GM18502 (cell line): ENCODE data around the gene CASP10.
"Not testable (repeated sequence)": the region's sequence is repeated elsewhere in the genome, so short reads cannot be mapped to it uniquely, and the experiment has no call there.

ENCODE experiments used
- ATAC-seq: cut with Tn5 transposase; IDR thresholded peaks from one replicate; pipeline ENCODE4 v1.9.1; 2021; ENCODE audit warnings: mild to moderate bottlenecking; ENCODE audit not compliant: unreplicated experiment, poor library complexity

CASP10 gene

GRCh38 chr2:201152999-201153815 lies 29.7 kb upstream of the CASP10 start:
- ATAC-seq = no peak

GRCh38 chr2:201154615-201155399 lies 28.1 kb upstream of the CASP10 start:
- no peak for ATAC-seq

- no peak for ATAC-seq
Observed at GRCh38 chr2:201156036-201156435, 26.9 kb upstream of the CASP10 start.

DNA sequence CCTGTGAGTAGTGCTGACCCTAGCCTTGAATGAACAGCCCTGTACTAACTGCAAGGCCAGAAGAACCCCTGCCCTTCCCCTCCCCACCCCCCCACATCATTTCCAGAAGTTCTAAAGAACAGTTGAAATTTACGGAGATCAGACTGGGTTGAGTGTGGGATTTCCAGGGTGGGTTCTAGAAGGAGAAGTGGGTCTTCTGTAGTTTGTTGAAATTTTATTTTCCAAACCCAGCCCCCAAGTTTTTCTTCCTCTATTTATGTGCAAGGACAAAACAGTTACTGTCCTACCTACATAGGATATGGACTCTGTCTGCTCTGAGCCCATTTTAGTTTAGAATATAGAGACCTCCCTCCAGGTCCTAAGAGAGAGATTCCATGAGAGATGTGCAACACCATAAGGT lies 26.3 kb upstream of the CASP10 start:
- no peak for ATAC-seq

GRCh38 chr2:201157694-201158093 lies 25.2 kb upstream of the CASP10 start:
- peak; percentile 25 for ATAC-seq

DNA sequence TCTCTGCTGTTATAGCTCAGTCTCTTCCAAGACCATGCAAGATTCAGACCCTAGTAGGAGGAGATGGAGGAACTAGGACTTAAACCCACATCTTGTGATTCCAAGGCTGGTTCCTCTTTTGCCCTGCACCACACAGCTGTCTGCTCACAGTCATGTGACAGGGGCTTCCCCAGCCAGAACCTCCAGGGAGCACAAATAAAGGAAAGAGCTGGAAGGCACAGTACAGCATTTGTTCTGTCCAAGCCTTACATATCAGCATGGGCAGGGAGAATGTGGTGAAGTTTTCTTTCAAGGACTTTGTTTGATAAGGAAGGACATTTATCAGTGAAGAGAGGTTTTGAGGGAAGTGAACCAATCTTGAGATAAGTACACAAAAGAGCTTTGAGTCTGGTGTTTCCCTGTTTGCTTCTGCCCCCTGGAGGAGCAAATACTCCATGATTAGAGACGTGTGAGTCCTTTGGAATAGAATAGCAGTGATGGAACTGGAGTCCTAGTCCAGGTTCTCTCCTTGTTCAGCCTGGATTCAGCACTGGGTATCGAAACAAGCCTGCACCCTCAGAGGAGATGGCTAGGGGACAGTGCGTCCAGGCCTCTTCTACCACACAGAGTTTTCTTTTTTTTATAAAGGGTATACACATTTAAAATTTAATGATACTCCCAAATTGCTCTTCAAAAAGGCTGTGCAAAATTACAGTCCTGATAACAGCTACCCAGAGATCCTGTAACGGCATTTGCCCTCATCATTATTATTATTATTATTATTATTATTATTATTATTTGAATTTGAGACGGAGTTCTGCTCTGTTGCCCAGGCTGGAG lies 24.6 kb upstream of the CASP10 start:
- peak; percentile 98 for ATAC-seq

- ATAC-seq = no peak
Observed at GRCh38 chr2:201164166-201164565, 18.8 kb upstream of the CASP10 start.

DNA sequence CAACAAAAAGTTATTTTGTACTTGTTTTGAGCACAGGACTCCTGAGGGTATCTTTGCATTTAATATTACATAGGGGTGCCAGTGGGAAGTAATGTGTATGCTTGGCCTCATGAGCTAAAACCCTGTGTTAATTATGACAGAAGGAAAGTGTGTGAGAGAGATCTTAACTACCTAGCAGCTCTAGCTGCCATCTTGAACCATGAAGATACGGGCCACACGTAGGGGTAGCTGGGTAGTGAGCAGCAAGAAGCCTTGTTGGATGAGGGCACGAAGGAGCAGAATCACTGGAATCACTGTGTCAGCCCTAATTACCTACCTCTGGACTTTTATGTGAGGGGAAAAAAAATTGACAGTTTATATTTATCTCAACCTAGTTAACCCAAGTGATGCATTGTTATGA lies 15.4 kb upstream of the CASP10 start:
- ATAC-seq = no peak

- ATAC-seq = not testable (repeated sequence)
Observed at GRCh38 chr2:201168496-201168895, 14.4 kb upstream of the CASP10 start.

GRCh38 chr2:201171259-201171814 lies 11.6 kb upstream of the CASP10 start:
- no peak for ATAC-seq

DNA sequence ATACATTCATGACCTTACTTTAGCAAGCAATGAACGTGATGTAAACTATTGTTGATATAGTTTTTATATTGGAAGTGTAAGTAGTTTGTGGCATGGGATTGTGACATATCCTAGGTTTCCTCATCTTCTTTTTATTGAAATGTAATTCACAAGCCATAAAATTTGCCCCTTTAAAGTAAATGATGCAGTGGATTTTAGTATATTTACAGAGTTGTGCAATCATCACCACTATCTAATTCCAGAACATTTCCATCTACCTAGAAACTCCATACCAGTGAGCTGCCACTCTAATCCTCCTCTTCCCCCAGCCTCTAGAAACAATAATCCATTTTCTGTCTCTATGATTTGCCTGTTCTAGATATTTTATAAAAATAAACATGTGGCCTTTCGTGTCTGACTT lies 10.7 kb upstream of the CASP10 start:
- no peak for ATAC-seq

DNA sequence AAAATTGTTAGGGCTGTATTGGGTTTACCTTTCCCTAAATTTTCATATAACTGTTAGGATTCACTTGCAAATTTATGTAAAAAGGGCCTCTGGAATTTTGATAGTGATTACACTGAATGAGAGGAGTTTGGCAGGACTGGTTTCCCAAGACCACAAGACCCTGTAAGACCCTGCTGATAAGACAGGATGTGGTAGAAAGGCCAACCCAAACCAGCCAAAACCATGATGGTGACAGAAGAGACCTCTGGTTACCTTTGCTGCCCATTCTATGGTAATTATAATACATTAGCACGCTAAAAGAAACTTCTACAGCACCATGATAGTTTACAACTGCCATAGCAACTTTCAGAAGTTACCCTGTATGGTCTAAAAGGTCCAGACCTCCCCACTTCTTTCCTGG lies 8.3 kb upstream of the CASP10 start:
- no peak for ATAC-seq

DNA sequence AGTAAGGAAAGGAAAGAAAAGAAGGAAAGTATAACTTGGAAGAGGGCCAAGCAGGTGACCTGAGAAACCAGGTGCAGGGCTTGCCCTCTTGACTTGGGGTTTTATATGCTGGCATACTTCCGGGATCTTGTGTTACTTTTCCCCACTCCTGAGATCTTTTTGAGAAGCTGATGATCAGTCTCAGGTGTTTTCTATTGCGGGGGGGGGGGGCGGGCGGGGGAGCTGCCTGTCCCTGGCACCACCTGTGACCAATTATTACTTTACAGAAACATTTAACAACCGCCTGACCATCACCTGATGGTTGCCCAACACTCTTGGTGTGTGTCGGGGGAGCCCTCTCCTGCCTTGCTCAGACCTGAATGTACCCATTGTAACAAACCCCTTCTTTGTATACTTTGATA lies 6.9 kb upstream of the CASP10 start:
- no peak for ATAC-seq

DNA sequence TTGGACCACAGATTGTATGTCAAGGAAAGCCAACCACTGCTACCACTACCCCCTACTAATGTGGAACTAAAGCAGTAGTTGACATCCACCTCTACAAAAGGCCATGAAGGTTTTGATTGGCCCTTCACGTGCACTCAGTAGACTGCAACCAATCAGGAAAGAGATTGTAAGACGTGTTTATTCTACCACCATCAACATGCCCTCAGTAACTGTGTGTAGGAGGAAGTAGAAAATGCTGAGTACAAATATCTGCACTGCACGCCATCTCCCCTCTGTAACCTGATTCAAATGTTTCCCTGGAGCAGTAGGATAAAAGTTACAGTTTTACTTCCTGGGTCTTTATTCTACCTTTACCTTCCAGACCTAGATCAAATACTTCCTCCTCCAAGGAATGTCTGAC lies 2.9 kb upstream of the CASP10 start:
- no peak for ATAC-seq

DNA sequence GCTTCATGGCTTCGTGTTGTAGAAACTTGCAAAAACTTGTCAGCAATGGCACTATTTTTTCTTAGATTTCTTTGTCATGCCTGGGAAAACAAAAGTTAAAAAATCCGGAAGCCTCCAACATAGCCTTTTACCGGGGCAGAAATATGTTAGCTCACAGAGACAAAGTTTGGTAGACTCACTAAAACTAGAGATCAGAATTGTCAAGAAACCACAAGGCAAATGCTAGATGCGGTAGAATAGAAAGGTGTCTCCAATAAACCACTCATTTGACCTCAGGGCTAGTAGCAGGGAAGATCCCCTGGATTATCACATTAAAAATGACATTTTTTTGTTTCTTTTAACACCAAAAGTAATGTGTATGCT lies 405 bp downstream of the CASP10 start:
- ATAC-seq = peak; percentile 11

DNA sequence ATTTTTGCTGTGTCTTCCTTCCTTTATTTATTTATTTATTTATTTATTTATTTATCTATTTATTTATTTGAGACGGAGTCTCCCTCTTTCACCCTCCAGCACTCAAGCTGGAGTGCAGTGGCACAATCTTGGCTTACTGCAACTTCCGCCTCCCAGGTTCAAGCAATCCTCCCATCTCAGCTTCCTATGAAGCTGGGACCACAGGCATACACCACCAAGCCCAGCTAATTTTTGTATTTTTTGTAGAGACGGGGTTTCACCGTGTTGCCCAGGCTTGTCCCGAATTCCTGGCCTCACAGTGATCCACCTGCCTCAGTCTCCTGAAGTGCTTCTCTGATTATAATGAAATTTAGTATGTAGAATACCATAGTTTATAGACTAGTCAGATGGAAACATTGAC lies 894 bp downstream of the CASP10 start:
- ATAC-seq = not testable (repeated sequence)

DNA sequence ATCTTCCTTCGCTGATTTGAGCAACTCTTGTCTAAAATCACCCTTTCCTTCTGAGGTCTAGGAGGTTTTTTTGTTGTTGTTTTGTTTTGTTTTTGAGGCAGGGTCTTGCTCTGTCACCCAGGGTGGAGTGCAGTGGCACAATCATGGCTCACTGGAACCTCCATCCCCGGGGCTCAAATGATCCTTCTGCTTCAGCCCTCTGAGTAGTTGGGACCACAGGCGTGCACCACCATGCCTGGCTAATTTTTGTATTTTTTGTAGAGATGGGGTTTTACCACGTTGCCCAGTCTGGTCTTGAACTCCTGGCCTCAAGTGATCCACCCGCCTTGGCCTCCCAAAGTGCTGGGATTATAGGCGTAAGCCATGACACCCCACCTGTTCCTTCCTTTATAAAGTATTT lies 1.3 kb downstream of the CASP10 start:
- not testable (repeated sequence) for ATAC-seq

- no peak for ATAC-seq
Observed at GRCh38 chr2:201185863-201186262, 2.9 kb downstream of the CASP10 start.

GRCh38 chr2:201186982-201187381 lies 4.0 kb downstream of the CASP10 start:
- ATAC-seq = no peak

GRCh38 chr2:201188449-201188848 lies 5.5 kb downstream of the CASP10 start:
- no peak for ATAC-seq
